SK-N-MC (cell line): ENCODE data around the gene COL6A1.

Experiments
- FOXP2 ChIP-seq: optimal IDR thresholded peaks from 2 replicates; pipeline ENCODE3; 2011; ENCODE audit warnings: mild to moderate bottlenecking, moderate library complexity; ENCODE audit not compliant: insufficient read depth; ENCODE audit errors: extremely low read length, control extremely low read depth
- POLR2AphosphoS5 ChIP-seq: IDR thresholded peaks from 2 replicates; pipeline ENCODE4 v1.6.1; 2012; ENCODE audit warnings: mild to moderate bottlenecking, low read depth, low read length, borderline replicate concordance

DNA sequence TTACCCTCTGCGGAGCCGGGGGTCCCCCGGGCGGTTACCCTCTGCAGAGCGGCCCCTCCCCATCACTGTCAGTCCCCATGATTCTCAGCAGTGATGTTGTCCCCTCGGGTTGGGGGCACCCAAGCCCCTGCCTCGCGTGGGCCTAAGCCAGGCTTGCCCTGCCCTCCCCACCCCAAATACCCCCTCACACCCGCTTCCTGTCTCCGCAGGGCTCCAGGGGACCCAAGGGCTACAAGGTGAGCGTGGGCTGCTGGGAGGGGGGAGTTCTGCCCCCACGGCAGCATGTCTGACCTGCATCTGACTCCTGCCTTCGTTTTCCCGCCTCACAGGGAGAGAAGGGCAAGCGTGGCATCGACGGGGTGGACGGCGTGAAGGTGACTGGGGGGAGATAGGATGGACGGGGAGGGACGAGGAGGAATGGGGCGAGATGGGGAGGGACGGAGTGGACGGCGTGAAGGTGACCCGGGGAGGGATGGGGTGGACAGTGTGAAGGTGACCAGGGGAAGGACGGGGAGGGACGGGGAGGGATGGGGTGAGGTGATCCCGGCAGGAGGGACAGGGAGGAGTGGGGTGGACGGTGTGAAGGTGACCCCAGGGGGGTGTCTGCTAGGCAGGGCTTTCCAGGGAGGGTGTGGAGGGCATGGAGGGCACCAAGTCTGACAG is 8.6 kb downstream of the COL6A1 start:
- no peak for TF ChIP-seq POLR2AphosphoS5
- no peak for TF ChIP-seq FOXP2
